GM18526 (cell line): ENCODE results near the gene PIK3R6.
A peak's percentile ranks its signal among the peaks of the same experiment; 100 is the strongest.

Source experiments
- POLR2A ChIP-seq: IDR thresholded peaks from 3 replicates; pipeline ENCODE4 v1.6.1; 2011; ENCODE audit not compliant: insufficient read length; ENCODE audit errors: extremely low read depth

The PIK3R6 gene, protein sequence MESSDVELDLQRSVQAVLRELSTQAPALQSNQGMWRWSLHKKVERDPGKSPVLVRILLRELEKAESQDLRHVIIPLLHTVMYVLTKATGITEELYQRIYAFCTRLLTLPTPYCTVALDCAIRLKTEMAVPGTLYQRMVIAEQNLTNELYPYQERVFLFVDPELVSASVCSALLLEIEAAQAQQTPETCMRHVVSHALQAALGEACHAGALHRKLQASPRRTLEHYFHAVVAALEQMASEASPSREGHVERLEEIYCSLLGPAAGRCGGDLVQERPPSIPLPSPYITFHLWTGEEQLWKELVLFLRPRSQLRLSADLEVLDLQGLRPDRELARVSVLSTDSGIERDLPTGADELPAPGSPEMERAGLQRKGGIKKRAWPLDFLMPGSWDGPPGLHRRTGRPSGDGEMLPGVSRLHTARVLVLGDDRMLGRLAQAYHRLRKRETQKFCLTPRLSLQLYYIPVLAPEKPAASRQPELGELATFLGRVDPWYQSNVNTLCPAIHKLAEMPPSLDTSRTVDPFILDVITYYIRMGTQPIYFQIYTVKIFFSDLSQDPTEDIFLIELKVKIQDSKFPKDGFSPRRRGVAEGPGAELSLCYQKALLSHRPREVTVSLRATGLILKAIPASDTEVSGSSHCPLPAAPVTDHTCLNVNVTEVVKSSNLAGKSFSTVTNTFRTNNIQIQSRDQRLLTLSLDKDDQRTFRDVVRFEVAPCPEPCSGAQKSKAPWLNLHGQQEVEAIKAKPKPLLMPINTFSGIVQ

DNA sequence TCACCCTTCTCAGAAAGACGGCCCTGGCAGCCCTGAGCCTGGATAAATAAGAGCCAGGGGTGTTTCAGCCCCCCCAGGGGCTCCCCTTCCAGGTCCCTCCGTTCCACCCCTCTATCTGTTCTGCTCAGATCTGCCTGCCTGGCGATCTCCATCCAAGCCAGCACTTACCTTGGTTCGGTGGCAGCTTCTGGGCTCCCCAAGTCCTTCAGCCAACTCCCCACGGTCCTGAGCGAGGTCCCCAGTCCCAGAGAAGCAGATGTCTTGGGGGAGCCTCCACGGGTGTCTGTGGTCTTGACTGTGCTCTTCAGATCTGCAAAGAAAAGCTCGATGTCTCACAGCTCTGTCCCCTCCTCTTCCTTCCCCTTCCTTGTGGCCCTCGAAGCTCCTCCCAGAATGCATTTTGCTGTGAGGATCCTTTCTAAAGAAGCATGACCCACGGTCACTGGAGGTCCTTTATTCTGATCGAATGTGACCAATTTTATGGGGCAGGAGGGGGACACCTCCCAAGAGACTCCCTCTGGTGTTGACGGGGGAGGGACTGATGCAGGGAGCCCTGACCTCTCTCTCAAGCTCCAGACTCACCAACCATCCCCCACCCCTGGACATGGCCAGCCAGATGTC, at the start of gene PIK3R6:
Gene PIK3R6, minus strand, starts transcription at position 314 of the 621 bp plus-strand sequence. CDS start 17,880 bp downstream, outside the sequence.
- peak; percentile 77 for TF ChIP-seq POLR2A

DNA sequence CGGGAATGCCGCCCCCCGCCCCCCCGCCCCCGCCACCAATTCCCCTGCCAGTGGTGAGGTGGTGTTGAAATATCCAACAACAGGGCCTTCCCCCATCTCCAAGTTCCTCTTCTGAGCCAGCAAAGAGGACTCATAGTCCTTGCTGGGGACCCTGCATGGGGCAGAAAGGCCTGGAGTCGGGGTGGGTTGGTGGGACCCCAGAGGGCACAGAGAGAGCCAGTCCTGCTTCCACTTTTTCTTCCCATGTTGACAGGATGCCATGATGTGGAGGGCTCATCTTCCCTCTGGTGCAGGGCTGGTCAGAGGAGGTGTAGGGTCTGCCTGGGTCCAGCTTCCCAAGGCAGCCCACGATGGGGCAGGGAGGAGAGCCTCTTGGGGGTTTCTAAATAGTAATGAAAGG, 49.0 kb upstream of the PIK3R6 start:
- TF ChIP-seq POLR2A, result no peak

DNA sequence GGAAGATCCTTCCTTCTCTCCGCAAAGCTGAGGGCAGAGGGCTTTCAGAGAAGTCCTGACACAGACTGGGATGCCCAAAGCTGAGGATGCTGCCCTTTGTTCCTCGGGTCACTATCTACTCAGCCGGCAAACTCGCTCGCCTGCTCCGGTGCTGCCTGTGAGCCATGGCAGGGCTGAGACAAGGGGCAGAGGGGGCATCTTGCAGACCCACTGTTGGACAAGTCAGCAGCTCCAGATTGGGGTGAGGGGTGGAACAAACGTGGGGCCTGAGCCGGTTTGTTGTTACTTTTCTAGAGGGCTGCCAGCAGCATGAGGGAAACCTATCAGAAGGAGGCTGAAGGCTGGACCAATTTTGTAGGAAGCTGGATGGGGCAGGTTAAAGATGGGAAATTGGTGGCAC, 47.1 kb upstream of the PIK3R6 start:
- TF ChIP-seq POLR2A, result no peak

DNA sequence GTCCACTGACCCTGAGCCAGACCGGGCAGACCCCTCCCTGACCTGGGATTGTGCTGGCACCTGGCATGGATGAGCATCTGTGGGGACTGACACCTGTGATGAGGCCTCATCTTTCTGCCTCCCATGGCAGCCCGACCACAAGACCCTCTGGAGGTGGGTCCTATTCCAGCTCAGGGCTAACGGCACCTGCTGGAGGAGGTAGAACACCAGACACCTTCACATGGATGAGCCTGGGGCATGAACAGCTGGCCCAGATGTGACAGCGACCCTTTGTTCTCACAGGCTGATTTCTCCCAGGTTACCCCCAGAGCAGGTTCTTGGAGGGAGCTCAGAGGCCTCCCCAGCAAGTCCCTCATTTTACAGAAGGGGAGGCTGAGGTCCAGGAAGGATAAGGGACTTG, 46.4 kb upstream of the PIK3R6 start:
- no peak for TF ChIP-seq POLR2A

DNA sequence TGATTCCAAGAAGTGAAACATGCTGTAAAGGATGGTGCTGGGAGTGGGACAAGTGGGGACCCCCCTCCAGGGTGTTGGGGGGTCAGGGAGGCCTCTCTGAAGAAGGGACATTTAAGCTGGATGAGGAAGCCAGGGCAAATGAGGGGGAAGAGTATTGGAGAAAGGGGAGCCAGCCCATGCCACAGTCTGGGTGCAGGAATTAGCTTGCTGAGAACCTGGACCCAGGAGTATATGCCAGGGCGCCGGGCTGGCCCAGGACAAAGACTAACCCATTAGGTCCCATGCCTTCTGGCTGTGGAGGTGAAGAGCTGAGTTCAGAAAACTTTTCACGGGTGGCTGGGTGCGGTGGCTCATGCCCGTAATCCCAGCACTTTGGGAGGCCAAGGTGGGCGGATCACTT, 45.6 kb upstream of the PIK3R6 start:
- no peak for TF ChIP-seq POLR2A

DNA sequence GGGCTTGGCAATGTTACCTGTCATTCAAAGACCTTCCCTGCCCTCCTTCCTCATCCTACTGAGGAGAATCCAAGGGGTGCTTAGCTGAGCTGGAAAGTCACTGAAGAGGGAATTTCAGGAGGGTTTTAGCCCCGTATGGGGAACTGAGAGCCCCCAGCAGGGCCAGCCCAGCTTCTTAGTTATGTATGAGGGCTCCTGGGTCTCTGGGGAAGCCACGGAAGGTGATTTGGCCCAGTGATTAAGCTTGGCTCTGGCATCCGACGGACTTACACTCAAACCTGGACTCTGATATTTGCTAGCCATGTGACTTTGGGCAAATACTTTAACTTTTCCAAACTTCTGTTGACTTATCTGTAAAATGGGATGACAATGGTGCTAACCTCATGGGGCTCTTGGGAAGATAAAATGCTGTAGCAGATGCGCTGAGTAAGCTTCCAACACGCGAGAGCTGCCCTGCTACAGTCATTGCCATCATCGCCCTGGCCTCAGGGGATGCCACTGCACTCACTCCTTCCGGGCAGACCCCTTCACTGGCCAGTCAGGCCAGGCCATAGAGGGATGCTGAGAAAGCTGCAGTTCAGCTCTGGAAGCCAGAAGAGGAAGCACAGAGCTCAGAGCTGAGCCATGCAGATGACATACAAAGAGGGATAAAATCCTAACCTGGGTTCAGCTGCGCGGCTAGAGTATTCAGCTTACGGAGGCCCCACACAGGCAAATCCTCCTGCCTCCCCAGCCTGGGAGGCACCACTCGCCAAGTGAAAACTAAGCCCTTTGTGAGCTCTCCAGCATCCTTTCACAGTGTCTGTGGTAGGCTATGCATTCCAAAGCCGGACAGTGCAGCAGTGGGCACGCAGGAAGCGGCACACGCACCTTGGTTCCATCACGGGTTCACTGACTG, 44.9 kb upstream of the PIK3R6 start:
- TF ChIP-seq POLR2A, result no peak

DNA sequence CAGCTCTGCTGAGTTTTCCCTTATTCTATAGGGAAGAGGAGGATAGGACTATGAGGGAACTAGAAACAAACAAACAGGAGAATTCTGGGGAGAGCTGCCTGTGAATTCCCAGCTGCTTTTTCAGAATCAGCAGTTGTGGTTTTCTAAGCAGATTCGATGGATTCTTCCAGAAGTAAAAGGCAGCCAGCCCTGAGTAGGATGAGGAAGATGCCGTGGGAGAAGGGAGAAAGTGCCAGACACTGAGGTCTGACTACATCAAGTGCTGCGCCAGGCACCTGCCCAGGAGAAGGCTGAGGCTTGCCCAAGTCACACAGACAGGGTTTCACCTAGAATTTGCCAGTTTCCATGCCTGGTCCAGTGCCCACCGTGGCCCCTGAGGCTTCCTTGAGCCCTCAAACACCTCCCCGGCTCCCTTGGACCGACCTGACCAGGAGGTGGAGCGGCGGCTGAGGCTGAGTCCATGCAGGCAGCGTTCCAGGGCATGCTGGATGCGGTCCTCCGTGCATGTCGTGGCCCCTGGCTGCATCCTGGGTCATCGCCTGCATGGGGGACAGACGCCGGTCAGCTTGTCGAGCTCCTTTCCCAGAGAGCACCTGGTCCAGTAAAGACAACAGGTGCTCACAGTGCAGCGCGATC, 43.6 kb upstream of the PIK3R6 start:
- no peak for TF ChIP-seq POLR2A

DNA sequence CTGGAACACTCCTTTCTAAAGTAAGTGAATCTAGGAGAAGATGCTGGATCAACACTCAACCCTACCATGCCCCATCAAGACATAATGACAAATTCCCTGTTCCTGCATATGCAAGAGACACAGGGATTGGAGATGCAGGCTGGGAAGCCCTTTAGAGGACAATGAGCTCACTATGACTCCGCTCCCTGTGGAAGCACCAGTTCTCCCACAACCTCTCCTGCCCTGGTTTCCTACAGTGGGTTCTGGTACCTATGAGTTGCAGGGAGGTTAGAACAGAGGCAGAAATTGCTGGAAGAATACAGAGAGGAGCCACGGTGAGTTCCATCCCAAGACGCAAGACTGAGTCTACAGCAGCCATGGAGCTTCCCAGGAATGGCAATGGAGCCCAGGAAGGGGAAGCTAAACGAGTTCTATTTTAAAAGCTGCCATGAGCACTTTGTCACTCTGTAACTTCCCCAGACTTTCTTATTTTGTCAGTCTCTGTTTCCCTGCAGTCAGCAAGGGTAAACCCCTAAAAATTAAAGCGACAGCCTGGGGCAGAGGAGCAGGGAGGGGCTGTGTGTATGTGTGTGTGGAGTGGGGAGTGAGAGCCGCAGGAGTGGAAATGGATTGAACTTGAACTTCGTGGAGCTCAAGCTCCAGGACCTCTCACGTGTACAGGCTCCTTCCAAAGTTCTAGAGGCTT, 42.3 kb upstream of the PIK3R6 start:
- no peak for TF ChIP-seq POLR2A

DNA sequence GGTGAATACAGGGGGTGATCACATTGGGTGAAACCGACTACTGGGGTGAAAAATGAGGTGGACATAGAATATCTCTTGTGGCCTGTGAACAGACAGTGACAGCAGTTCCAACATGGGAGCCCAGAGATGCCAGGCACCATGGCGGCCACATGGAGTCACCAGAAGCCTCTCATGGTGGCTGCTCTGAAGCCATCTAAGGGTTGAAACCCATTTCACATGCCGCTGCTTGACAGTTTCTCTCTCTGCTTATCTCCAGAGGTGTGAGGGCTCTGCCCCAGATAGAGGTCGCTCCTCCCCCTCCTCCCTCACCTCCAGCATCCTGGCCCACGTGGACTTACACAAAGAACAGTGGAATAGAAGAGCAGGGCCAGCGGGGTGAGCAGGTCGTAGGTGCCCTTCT, 37.9 kb upstream of the PIK3R6 start:
- TF ChIP-seq POLR2A, result no peak

DNA sequence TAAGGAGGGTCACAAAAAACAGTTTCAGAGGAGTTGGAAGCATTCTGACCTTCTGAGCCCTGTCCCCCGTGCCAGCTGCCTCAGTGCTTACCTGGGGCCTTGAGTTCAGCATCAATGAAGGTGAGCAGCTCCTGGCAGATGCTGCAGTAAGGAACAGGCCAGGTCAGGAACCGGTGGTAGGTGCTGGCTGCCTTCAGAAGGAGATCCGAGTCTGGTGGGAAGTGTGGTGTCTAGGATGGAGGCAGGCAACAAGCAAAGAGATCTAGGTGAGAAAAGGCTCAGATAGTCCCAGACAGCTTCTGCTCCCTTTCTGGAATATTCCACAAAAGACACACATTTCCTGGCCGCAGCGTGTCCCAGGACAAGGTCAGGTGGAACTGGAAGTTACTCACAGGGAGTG, 37.2 kb upstream of the PIK3R6 start:
- TF ChIP-seq POLR2A, result no peak

DNA sequence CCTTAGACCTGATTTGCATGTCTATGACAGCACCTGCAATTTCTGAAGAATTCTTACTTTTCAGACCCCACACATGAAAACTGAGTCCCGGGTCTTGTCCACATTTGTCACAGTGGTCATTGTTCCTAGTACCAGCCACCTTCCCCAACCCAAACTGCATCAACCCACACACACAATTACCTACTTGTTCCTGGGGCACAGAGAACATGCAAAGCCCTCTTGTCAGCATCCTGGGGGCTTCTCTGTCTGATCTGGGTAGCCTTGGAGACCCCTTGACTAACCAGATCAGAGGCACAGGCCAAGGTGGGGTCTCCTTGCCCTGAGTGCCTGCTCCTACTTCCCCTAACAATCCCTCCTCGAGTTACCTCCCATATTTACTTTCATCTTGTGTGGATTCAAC, 36.7 kb upstream of the PIK3R6 start:
- no peak for TF ChIP-seq POLR2A

DNA sequence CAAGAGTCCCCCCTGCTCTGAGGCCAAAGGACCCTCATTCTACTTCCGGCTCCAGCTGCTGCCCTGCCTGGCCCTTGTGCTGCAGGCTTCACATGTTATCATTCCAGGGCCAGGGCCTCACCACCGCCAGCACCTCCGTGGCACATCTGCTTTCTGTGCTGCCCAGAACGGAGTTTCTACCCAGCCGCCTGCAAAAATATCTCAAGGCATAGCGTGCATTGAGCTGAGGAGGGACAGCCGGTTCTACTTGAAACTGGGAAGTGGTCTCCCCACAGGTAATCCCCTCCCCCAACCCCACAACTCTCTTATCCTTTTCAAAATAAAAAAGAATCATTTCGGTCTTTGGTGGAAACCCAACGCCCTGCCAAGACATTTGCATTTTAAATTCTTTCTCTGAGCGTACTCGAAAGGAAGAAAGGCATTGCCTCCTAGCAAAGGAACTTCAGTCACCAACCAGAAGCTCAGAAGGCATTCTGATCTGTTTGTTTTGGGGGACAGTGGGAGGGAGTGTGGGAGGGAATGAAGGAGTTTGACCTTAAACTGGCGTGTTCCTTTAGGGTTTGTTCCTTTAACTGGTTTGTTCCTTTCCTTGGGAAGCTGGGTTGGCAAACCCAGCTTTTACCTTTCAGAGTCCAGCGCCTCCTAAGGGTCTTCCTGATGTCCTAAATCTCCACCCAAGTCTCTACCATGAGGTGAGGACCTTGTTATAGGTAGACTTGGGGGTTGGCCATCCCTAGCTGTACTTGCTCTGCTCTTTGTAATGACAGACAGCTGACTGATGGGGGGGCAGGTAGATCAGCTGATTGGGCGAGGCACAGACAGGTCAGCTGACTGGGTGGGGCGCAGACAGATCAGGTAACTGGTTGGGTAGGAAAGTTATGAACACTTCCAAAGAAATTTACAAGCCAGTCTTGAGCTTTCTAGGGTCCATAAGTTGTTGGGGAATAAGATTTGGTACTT, 33.4 kb upstream of the PIK3R6 start:
- no peak for TF ChIP-seq POLR2A

DNA sequence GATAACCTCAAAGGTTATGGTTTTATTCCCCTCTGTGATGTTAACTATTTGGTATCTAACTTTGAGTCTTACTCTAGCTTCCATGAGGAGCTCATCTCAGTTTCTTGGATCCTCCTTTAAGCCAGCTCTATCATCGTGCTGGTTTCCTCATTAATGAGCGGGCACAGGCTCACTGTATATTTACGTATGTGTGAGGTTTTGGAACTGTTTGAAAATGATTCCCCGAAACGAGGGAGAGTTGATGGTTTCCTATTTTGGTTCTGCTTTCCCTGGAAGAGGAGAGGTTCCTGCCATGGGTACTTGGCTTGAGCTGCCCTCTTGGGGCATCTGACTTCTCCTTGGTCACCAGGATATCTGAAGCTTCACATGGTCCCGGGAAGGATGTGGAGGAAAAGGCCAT, 32.7 kb upstream of the PIK3R6 start:
- no peak for TF ChIP-seq POLR2A
